Measurements from ENCODE around the gene MRPL50. TPM values are rescaled to one million over a fixed set of nuclear protein-coding genes. Genes with fewer than 3 reads are reported as not detected.

Gene MRPL50
- total and polyA plus RNA-seq, 9 of the 15 experiments (the other 6 are each of a cell fraction or from before 2014, with no cell fraction given) = 17.5 to 107 (median 37.4) TPM

GRCh38 chr9:101398068-101398929 lies at the start of gene MRPL50, which contains the start of gene ZNF189 (continued):
- no peak for TF ChIP-seq HDAC6 (IDR thresholded peaks at IDR 0.05; ENCODE audit: low read depth, low read length)
- TF ChIP-seq NFYB (IDR thresholded peaks at IDR 0.05; ENCODE audit: extremely low read depth, insufficient read length) = peak; percentile 84
- peak; percentile 75; the same call in 1 of the 2 replicates for TF ChIP-seq GABPB1 (CRISPR knock-in tag; IDR thresholded peaks at IDR 0.05)
- TF ChIP-seq ZNF212 (CRISPR knock-in tag; IDR thresholded peaks at IDR 0.05) = no peak
- TF ChIP-seq E2F1 (CRISPR knock-in tag; IDR thresholded peaks at IDR 0.05) = no peak
- TF ChIP-seq PKNOX1 (IDR thresholded peaks at IDR 0.05) = peak; percentile 51
- no peak for TF ChIP-seq ZEB2 (IDR thresholded peaks at IDR 0.05)
- TF ChIP-seq JUN (IDR thresholded peaks at IDR 0.05; ENCODE audit: borderline replicate concordance, low read depth, low read length) = peak; percentile 56; the same call in 1 of the 2 replicates
- no peak for TF ChIP-seq JUN (CRISPR knock-in tag; IDR thresholded peaks at IDR 0.05; ENCODE audit: borderline replicate concordance)
- no peak for TF ChIP-seq CC2D1A (IDR thresholded peaks at IDR 0.05)
- peak; percentile 95 for TF ChIP-seq POLR2AphosphoS5 (IDR thresholded peaks at IDR 0.05; ENCODE audit: control insufficient read depth, insufficient read depth, low read depth, low read length)
- TF ChIP-seq ZBTB5 (IDR thresholded peaks at IDR 0.05) = no peak
- TF ChIP-seq EP400 (IDR thresholded peaks at IDR 0.05) = peak; percentile 89
- peak; percentile 72 to 79 for TF ChIP-seq NRF1 (conservative IDR thresholded peaks at IDR 0.05 in 1 of 2, IDR thresholded peaks at IDR 0.05 in 1 of 2)
- TF ChIP-seq ZKSCAN8 (CRISPR knock-in tag; IDR thresholded peaks at IDR 0.05) = no peak
- peak; percentile 34; the same call in 1 of the 2 replicates for TF ChIP-seq THAP12 (CRISPR knock-in tag; IDR thresholded peaks at IDR 0.05)
- TF ChIP-seq KDM1A (IDR thresholded peaks at IDR 0.05) = no peak
- peak; percentile 89 for TF ChIP-seq TAF9B (IDR thresholded peaks at IDR 0.05; ENCODE audit: partially characterized antibody)
- no peak for TF ChIP-seq ZFP91 (CRISPR knock-in tag; IDR thresholded peaks at IDR 0.05)

Data from K562 (cell line).